ENCODE data around the gene LRR1.

DNA sequence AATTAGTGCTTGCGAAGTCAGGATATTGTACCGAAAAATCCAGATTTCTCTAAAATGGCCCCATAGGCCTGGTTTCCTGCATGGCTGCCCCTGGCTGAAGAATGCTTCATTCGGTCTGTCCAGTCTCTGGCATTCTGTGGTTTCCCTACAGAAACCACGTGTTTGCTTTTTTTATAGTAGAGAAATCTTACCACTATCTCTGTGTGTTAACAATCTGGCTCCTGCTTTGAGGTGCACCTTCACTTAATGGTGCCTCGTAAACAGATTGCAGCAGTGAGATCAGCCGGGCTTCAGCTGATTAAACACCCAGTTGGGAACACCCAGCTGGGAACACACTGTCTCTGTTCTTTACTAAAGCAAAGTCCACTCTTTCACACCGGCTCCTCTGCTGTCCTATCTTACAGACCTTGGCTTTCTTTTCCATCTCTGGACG is 43.0 kb downstream of the LRR1 start:
- TF ChIP-seq, protein P1, sequence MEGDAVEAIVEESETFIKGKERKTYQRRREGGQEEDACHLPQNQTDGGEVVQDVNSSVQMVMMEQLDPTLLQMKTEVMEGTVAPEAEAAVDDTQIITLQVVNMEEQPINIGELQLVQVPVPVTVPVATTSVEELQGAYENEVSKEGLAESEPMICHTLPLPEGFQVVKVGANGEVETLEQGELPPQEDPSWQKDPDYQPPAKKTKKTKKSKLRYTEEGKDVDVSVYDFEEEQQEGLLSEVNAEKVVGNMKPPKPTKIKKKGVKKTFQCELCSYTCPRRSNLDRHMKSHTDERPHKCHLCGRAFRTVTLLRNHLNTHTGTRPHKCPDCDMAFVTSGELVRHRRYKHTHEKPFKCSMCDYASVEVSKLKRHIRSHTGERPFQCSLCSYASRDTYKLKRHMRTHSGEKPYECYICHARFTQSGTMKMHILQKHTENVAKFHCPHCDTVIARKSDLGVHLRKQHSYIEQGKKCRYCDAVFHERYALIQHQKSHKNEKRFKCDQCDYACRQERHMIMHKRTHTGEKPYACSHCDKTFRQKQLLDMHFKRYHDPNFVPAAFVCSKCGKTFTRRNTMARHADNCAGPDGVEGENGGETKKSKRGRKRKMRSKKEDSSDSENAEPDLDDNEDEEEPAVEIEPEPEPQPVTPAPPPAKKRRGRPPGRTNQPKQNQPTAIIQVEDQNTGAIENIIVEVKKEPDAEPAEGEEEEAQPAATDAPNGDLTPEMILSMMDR (IDR thresholded peaks at IDR 0.05; ENCODE audit: low read depth, low read length, missing input control): no peak
- peak in 1 of 2 donors; percentile 76 for TF ChIP-seq EGR1 (IDR thresholded peaks at IDR 0.05; ENCODE audit: low read depth in 2 of 2)
- TF ChIP-seq GABPA (IDR thresholded peaks at IDR 0.05 in 1 of 2, conservative IDR thresholded peaks at IDR 0.05 in 1 of 2): peak; percentile 40 to 72
- TF ChIP-seq, protein P2, sequence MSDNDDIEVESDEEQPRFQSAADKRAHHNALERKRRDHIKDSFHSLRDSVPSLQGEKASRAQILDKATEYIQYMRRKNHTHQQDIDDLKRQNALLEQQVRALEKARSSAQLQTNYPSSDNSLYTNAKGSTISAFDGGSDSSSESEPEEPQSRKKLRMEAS (IDR thresholded peaks at IDR 0.05): peak; percentile 91
- TF ChIP-seq TAF1 (conservative IDR thresholded peaks at IDR 0.05): peak; percentile 73
- TF ChIP-seq SP1 (IDR thresholded peaks at IDR 0.05): peak; percentile 99
